Ovary (tissue), 3 donors: ENCODE data around the gene PDLIM7.

ENCODE experiments used
- POLR2A ChIP-seq: fragments of 450-650 bp; IDR thresholded peaks from one replicate; pipeline ENCODE4 v1.6.1; 2017; ENCODE audit warnings: antibody characterized with exemption, mild to moderate bottlenecking, moderate library complexity
- TF ChIP-seq, protein P1 (sequence below), 3 donors: fragments of 450-650 bp in 2 of 3; fragments of 200-600 bp in 1 of 3; IDR thresholded peaks; one replicate each; pipeline versions ENCODE4 v1.5.1 to v1.8.0; 2016 to 2022; ENCODE audit warnings: antibody characterized with exemption in 3 of 3, mild to moderate bottlenecking in 1 of 3
- donor health status: DM: no; HTN: no; CAD: no.

DNA sequence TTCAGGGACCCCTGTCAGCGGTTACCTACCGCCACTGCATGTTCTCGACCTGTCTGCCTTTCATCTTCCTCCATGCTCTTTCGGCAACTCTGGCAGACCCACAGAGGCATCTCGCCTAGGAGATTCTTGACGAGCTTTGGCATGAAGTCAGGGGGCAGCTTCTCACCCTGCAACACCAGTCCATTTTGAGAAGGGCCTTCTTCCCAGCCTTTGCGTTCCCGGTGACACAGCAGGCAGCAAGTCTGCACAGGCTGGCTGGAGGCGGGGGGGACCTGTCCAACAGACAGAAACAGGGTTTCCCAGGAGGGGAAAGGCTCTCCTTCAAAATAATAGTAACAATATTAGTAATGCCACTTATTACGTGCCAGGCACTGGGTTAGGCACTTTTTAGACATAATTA is 41.5 kb upstream of the PDLIM7 start:
- TF ChIP-seq POLR2A: no peak
- TF ChIP-seq, protein P1, sequence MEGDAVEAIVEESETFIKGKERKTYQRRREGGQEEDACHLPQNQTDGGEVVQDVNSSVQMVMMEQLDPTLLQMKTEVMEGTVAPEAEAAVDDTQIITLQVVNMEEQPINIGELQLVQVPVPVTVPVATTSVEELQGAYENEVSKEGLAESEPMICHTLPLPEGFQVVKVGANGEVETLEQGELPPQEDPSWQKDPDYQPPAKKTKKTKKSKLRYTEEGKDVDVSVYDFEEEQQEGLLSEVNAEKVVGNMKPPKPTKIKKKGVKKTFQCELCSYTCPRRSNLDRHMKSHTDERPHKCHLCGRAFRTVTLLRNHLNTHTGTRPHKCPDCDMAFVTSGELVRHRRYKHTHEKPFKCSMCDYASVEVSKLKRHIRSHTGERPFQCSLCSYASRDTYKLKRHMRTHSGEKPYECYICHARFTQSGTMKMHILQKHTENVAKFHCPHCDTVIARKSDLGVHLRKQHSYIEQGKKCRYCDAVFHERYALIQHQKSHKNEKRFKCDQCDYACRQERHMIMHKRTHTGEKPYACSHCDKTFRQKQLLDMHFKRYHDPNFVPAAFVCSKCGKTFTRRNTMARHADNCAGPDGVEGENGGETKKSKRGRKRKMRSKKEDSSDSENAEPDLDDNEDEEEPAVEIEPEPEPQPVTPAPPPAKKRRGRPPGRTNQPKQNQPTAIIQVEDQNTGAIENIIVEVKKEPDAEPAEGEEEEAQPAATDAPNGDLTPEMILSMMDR (IDR thresholded peaks at IDR 0.05): no peak
